PFSK-1 (cell line): ENCODE measurements around the gene RET.

Source experiments
- FOXP2 ChIP-seq: optimal IDR thresholded peaks from 2 replicates; pipeline ENCODE3; 2011; ENCODE audit warnings: borderline replicate concordance, control low read depth, inconsistent platforms; ENCODE audit not compliant: insufficient read depth; ENCODE audit errors: extremely low read length, extremely low read depth
- POLR2AphosphoS5 ChIP-seq: IDR thresholded peaks from 2 replicates; pipeline ENCODE4 v1.6.1; 2012; ENCODE audit warnings: low read depth, mild to moderate bottlenecking, control low read depth, low read length, moderate library complexity
- REST ChIP-seq, 2 experiments: IDR thresholded peaks; 2 replicates each; pipeline versions ENCODE4 v1.6.1 to v1.8.0; 2011 to 2012; ENCODE audit warnings: low read depth in 2 of 2, low read length in 2 of 2, control low read depth in 1 of 2, inconsistent platforms in 1 of 2, mild to moderate bottlenecking in 1 of 2, moderate library complexity in 1 of 2; ENCODE audit not compliant: insufficient read depth in 1 of 2
- SIN3A ChIP-seq: IDR thresholded peaks from 2 replicates; pipeline ENCODE4 v1.6.1; 2012; ENCODE audit warnings: mild to moderate bottlenecking, low read length, moderate library complexity, borderline replicate concordance; ENCODE audit not compliant: insufficient read depth
- TAF1 ChIP-seq: IDR thresholded peaks from 2 replicates; pipeline ENCODE4 v1.6.1; 2012; ENCODE audit warnings: low read length, control low read depth, borderline replicate concordance; ENCODE audit not compliant: insufficient read depth

DNA sequence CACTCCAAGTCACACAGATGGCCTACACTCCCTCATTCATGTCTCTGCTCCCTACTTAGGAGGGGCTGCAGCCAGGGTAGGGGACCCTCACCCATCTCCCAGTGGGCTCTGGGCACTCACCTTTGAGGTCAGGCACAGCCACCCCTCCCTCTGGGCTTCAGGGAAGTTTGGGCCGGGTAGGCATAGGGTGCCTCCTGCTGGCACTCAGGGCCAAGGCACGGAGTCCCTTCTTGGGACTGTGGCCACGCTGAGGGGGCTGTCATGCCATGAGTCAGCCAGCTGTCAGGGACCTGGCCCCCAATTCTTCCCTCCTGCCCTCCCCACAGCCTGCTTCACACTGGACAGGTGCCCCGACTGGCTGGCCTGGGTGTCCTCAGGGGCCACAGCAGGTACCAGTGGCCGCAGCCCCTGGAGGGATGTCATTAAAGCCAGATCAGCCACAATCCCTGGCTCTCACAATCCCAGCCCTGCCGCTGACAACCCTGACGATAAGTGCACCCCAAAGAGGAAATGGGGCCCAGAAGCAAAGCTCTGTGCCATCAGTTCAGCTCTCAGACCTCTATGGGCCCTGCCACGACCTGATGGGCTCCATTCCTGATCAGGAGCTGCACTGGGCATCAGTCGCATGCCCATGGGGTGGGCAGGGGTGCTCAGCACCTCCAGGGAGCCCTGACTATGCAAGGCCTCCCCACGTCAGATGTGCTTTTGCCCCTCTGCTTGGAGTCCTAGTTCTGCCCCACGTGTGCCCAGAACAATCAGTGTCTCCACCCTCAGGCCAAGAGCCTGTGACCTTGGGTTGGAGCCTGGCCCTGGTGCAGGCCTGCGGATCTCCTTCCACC, 34.1 kb upstream of the RET start:
- no peak for TF ChIP-seq REST (IDR thresholded peaks at IDR 0.05; ENCODE audit: insufficient read depth in 1 of 2, low read depth in 2 of 2, low read length in 2 of 2)
- TF ChIP-seq TAF1, result no peak
- no peak for TF ChIP-seq POLR2AphosphoS5
- TF ChIP-seq SIN3A, result no peak
- no peak for TF ChIP-seq FOXP2
